CD4-positive, alpha-beta T cell treated with Interferon gamma for 1 hour (primary cell): Measurements from ENCODE around the gene BTBD16.

Experiments used
- DNase-seq: peaks from one replicate; pipeline ENCODE4 v3.0.0-alpha.2; 2020

BTBD16 gene

DNA sequence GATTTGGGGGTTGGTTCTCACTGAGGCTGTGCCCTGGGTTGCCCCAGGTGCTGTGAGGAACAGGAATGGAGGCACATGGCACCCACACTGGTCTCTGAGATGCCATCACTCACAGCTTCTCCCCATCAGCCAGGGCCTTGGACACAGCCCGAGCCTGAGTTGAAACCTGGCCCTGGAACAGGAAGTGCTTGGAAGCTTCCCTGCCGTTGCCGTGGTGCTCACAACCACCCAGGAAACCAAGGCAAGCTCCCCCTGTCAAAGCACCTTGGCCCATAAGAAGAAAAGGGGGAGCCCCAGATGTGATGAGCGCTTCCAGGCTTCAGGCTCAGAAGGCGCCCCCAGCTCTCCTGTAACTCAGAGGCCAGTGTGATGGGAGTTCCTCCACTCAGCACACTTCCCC lies at the start of gene BTBD16:
Gene BTBD16, plus strand, starts transcription at position 221 of the 400 bp plus-strand sequence. CDS start 3,786 bp downstream, outside the sequence.
- DNase-seq = no peak

DNA sequence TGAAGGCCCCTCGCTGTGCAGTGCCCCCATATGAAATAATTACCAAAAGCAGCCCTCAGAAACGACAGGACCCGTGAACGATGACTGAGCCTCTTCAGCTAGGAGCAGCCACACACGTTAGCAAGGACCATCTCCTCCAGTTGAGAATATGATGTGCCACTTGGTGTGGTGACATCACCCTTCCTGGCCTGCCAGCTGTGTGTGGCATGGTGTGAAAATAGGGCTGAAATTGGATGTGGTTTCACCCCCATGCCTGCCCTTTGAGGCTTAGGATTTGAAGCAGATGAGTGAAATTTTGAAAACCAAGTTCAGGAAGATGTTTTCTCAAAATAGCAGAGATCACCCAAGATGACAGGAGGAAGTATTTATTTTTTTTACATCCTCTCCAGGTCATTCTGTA lies 49.1 kb upstream of the BTBD16 start:
- no peak for DNase-seq

DNA sequence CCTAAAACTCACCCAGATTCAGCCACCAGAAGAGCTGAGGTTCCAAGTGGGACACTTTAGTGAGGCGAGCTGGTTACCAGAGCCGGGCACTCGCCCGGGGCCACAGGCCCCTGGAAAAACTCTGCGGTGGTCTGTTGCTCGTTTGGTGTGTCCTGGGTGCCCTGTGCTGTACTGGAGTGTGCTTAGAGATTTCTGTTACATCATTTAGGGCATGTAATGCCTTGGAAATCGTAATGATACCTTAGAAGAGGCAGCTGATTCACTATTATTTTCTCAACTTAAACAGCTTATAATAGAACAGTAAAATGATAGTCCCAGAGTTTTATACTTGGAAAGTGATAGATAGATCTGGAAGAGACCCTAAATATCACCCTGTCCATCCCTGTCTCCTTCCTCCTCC lies 48.5 kb upstream of the BTBD16 start:
- no peak for DNase-seq

DNA sequence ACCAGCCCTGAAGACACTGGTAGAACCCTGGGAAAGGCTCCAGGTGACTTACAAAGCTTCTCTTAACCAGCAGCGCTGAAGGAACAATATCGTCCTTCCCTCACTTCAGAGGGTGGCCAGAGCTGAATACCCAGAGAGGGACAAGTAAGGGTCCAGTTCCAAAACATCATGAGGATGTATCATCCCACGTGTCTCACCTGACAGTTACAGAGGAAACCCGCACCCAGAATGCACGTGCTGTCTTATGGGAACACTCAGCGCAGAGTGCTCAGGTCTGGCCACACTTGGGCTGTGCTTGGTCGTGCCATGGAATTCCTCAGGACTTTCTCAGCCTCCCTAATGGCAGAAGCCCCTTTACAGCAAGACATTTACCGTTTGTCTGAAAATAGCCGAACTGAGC lies 46.9 kb upstream of the BTBD16 start:
- DNase-seq = no peak

DNA sequence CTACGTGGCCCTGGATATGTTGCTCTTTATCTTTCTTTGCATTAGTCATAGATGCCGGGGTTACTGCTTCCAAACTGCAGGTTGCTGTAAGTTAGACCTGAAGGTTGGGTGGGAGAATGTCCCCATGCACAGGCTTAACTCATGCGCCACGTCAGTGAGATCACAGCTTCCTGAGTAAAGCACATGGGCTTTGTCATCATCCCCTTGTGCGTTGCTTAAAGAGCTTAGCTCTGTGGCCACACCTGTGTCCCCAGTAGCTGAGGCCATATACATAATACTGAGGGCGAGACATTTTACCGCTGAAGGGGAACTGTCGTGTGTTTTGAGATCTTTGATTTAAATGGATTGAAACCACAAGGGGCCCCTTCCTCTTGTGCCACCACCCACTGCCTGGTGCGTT lies 45.8 kb upstream of the BTBD16 start:
- DNase-seq = no peak

DNA sequence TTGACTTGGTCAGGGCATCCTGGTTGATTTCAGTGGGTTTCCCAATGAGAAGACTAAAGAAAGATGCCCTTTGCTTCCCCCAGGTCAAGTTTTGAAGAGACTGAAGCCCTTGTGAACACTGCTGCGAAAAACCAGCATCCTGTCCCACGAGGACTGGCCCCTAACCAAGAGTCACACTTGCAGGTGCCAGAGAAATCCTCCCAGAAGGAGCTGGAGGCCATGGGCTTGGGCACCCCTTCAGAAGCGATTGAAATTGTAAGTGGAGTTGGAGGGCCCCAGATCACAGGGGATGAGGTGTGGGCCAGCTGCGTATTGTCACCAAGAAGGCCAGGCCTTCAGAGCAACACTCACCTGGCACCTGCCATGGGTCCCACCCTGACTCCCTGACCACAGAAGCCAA lies 43.3 kb upstream of the BTBD16 start:
- no peak for DNase-seq

DNA sequence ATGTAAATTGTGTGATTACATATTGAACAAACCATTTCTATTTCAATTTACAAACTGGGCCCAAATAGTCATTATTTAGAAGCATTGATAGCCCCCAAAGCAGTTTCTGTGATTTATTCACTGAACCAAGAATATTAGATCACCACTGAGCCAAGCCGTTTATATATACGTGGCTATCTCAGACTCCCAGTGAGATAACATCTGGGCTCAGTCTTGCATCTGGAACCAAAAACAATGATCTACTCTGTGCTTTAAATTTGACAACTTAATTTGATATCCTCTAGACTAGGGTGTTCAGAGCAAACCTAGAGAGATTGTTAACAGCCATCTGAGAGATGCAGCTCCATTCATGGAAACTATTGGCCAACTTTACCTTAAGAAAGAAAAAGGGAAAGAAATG lies 41.4 kb upstream of the BTBD16 start:
- no peak for DNase-seq

DNA sequence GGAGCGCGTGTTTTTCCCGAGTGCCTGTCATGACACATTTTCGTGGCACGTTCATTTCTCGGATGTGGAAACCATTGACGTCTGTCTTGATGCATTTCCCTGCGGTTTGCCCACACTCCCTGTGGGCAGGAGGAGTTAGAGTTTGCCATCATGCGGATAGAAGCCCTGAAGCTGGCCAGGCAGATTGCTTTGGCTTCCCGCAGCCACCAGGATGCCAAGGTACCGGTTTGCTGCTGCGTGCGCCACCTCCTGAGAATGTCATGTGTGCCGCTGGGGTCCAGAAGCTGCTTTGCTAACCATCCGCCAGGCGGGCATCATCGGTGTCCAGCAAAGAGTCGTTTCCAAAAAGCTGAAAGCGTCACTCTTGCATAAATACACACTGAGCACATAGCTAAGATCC lies 40.9 kb upstream of the BTBD16 start:
- no peak for DNase-seq

DNA sequence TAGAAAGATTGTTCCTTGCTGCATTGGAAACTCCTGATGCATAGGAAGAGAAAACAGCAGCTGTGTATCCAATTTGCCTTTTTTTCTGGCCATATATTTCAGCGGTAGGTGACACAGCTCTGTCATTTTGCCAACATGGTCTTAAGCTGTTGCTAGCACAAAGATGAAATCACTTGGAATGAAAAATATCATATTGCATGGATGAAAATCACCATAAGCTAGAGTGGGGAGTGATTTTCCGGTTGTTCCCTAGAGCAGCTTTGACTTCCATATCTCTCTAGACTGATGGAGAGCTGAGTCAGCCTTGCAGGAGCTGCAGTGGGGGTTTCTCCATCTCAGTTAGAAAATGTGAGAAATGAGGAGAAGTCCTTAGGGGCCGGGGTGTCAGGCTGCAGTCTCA lies 38.3 kb upstream of the BTBD16 start:
- DNase-seq = no peak

DNA sequence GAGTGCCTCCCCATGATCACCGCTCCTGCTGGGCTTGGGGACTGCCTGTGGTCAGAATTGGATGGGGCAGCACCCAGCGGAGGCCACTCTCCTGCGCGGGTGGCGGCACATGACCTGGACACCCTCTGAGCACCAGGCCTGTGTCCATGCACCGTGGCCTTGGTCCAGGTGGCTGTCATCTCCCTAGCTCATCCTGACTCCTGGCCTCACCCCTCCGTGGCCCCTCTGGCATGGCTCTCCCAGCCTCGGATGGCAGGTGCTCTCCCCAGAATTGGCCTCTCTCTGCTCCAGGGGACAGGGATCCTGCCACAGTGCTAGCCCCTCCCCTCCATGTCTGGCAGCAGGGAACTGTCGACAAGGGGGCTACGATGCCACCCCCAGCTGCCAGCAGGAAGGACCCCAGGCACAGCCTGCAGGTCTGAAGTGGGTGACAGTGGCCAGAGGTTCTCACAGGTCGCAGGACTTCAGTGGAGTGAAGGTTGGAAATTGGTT lies 37.2 kb upstream of the BTBD16 start:
- no peak for DNase-seq

DNA sequence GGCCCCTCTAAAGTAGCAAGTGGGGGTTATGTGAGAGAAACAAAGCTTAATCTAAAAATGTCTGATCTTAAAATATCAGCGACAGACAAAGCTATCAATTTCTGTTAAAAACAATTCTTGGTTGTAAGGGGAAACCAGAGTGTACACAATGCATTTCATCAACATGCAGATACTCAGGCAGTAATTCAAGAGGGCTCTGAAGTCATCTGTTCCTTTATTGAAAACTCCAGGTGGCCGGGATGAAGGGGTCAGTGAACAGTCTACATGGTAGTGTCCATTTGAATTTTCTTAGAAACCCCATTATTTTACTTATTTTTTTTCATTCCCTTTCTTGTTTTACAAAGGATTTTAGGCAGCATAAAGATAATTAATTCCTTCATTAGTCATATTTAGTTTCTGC lies 36.7 kb upstream of the BTBD16 start:
- DNase-seq = no peak

DNA sequence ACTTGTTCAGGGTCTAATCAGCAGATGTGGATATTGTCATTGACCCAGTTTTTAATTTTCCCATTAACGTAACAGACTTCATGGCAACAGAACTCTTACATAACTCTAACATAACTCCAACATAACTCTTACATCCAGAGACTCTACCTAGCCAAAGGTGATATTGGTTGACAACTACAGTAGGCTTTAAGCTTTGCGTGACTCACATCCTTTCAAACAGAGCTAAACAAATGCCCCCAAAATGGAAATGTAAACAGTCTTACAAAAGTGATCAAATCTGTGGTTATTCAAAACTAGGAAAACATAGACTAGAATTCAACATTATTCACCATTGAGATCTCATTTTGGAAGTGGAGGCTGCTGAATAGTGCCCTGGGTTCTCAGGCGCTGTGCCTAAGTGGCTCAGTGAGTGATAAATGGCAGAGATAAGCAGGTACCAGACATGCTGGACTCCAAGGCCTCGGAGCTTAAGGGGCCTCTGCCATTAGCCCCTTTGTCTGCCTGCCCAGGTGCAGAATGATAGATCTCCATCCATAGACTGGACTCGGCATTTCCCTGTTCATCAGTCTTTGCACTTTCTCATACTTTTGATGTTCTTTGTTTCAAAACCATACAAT lies 34.3 kb upstream of the BTBD16 start:
- DNase-seq = no peak

DNA sequence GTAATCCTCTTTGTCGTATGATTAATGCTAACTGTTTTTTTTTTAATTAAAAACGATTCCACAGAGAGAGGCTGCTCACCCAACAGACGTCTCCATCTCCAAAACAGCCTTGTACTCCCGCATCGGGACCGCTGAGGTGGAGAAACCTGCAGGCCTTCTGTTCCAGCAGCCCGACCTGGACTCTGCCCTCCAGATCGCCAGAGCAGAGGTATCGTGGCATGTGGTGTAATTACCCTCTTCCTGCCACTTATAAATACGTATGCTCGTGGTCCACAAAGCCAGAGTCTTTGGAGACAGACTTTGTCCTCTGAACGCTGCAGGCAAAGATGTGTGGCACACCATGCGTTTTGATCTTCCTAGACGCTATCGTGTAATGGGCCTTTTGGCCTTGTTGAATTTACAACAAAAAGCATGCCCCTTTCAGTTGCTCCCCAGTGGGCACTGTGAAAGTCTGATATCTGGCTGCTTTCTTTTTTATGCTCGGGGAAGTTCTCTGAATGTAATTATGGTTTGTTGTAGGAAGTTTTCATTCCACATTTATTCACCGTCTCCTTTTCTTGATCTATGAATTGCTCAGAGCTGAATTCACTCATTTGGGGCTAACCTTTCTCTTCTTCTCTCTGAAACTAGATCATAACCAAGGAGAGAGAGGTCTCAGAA lies 33.6 kb upstream of the BTBD16 start:
- DNase-seq = no peak

DNA sequence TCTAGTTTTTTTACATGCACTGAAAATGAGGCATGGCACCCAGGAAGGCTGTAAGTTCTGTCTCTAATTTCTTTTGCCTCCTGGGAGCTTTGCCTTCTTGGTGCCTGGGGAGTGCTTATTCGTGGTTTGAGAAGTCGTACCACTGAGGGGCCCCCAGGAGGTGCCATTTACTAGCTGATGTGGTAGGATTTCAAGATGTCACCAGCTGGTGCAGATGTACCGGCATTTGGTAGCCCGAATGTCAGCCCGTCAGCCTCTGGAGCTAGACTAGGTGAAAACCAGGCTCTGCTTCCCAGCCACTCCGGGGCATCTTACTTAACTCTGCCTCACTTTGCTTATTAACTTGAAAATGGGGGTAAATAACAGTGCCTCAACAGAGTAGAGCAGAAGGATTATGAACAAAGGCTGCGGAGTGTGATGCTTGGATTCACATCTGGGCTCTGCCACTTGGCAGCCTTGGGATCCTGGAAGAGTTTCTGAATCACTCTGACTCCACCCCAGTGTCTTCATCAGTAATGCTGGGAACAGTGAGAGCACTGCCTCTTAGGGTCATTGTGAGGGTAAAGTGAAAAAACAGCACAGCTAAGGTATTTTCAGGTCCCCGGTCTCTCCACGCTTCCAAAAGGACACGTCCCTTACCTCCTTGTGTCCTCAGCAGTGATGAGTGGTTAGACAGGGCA lies 31.4 kb upstream of the BTBD16 start:
- DNase-seq = no peak

DNA sequence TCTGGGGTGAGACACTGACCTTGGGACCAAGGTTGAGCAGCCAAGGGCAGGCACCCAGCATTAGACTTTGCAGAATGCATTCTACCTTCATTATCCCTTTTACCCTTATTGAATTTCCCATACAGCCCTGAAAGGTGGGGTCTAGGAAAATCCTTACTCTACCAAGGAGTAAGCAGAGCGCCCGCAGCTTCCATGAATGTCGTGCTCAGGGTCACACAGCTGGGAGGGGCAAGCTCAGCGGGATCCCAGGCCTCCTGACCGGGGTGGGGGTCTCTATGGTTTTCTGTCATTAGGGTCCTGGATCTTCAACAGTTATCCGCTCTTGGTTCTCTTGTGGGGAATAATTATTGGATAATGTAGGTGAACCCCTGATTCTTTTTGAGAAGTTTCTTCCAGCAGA lies 30.7 kb upstream of the BTBD16 start:
- no peak for DNase-seq

DNA sequence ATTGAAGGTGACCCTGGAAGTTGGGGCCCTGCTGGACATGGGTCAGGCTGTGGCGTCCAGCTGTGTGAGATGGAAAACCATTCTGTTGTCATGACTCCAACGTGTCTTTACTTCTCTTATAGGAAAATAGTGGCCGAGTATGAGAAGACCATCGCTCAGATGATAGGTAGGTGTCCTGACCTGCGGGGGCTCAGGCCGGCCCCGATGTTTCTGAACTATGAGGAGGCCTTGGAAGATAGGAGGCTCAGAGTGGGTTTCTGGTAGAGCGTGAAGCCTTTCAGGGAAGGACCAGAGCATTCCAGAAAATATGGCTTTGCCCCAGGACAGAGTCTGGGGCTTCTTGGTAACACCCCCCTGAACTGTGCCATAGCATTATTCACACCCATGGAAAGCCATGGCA lies 29.3 kb upstream of the BTBD16 start:
- no peak for DNase-seq

DNA sequence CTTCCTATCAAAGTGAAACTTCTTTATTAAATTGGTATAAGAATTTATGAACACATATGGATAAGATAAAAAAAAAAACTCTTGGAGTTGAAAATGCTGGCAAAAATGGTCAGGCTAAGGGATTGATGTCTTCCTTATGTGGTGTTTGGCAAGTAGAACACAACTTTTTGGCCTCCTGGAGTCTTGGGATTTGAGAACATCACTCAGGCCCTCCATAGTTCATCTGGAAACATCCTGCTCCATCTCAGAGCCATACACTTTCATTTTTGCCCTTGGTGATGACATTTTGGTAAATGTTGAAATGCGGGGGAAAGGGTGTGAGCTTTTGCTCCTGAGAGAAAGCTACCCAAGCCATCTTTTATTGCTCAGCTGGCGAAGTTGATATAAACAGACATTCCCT lies 27.5 kb upstream of the BTBD16 start:
- no peak for DNase-seq

DNA sequence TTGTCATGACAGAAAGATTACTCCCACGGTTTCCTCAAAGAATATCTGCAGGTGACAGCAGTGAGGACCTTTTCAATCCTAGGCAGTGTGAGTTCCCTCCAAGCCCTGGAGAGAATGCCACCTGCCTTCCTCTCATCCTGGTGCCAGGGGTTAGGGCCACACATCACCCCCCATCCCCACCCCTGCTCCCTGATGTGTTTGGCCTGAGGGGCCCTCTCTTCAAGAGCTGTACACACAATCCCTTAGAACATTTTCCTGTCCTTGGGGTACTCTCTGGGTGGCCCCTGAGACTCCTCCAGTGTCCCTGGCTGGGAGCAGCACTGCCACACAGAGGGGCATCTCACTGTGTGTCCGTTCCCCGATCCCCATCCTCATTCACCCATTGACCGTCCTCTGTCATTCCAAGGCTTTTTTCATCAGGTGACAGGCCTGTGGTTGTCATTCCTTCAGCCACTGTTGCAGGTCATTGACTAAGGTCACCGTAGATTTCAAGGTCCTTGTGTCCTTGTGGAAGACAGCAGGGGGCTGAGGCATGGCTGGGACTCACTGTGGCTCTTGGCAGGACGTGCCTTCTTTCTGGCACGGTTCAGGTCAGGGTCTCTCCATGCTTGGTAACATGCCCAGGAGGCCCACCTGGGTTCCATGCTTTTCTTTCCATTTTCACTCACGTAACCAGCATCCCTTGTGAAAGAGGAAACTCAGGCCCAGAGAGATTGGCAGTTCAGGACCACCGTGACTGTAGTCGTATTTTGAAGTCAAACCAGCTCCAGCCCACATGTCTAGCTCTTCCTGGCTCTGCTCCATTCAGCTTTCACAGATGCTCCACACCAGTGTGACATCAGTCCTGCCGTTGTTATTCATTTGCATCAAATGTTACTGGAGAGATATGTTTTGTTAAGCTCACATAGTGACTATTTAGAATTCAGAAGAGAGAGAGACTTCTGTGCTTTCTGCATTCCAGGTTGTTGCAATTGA lies 26.8 kb upstream of the BTBD16 start:
- no peak for DNase-seq

DNA sequence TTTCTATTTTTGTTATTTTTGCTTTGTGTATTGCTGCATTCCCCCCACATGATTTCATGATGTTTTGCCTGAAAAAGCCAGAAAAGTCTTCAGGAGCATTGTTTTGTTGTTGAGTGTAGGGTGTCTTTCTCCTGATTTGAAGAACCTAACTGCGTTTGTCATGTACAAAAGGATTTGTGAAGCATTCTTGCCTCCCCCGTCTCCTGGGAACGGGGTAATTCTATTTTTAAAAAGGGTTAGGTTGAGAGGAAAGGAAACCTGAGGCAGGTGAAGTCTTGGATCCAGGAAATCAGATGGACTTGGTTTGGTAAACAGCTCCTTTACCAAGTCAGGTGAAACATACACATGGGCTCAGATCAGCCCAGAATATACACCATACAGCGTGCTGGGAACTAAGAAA lies 26.0 kb upstream of the BTBD16 start:
- no peak for DNase-seq

DNA sequence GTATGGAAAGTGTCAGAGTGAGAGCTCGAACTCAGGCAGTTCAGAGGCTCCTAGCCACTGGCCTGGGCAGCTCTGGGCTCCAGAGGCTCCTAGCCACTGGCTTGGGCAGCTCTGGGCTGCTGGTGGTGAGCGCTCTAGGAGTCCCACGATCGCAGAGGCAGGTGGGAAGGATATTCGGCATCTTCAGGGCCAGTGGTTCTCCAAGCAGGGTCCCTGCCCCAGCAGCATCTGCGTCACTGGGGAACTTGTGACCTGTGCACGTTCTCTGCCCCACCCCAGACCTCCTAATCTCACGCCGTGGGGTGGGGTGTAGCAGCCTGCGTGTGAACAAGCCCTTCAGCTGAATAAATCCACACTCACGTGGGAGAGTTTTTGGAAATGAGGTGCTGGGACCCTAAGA lies 25.2 kb upstream of the BTBD16 start:
- DNase-seq = no peak

DNA sequence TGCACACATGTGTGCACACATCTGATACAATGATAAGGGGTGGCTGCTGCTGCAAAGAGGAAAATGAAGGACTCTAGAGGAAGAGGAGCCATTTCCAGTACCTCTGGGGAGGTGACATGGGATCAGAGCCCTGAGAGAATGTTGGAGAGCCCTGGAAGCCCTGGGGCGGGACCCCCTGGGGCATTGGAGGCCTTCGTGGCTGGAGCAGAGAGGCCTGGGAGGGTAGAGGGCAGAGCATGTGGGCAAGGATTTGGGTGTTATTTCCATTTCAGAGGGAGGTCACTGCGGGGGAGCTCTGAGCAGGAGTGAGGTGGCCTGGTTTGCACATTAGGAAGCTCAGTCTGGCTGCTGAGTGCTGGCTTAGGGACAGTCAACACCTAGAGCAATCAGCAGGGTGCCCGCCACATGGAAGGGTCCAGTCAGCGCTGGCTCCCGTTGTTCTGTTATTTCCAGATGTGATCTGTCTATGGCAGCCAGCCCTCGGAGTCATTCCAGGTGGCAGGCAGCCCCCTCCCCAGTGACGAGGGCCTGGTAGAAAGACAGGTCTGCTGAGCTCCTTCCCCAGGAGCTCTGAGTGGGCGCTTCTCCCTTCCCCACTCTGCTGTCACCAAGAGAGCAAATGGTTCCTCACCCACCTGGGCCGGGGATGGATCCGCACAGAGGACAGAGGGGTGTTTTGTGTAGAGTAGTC lies 24.1 kb upstream of the BTBD16 start:
- no peak for DNase-seq
